Thyroid gland (tissue), 4 donors: Measurements from ENCODE around the gene METTL26.

Experiments used
- CTCF ChIP-seq, 6 experiments: fragments of 200-600 bp in 3 of 6; fragments of 450-650 bp in 3 of 6; sonication (generic) in 3 of 6; IDR thresholded peaks; one replicate each; pipeline ENCODE4 v1.5.1; 2016 to 2019; ENCODE audit warnings: antibody characterized with exemption in 6 of 6, mild to moderate bottlenecking in 2 of 6, inconsistent platforms in 1 of 6, moderate library complexity in 1 of 6
- POLR2A ChIP-seq, 2 donors: fragments of 450-650 bp; IDR thresholded peaks; one replicate each; pipeline ENCODE4 v1.6.1; 2017; ENCODE audit warnings: antibody characterized with exemption in 2 of 2, mild to moderate bottlenecking in 2 of 2, moderate library complexity in 1 of 2

DNA sequence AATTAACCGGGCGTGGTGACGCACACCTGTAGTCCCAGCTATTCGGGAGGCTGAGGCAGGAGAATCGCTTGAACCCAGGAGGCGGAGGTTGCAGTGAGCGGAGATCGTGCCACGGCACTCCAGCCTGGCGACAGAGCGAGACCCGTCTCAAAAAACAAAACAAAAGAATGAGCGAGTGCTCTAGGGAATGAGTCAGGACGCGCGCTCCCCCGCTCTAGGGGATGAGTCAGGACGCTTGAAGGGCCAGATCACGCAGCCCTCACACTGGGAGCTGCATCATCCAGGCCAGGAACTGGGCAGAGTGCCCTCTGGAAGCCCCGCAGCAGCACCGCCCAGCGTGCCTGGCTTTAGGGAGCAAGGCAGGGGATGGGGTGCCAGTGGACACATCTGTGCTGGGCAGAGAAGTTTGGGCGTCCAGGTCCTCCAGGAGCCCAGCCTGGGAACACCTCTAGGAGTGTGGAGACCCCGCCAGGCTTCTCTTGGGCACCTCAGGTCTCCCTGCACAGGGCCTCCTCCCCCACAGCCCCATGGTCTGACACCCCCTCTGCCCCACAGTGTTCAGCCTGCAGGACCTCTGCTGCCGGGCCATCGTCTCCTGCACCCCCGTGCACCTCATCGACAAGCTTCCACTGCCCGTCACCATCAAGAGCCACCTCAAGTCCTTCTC lies 9.2 kb downstream of the METTL26 start:
- TF ChIP-seq CTCF (IDR thresholded peaks at IDR 0.05) (no peak), POLR2A (IDR thresholded peaks at IDR 0.05) (no peak)
